H1 (cell line): ENCODE data around the gene TDP1.

ENCODE experiments used
- ATF3 ChIP-seq: IDR thresholded peaks from 2 replicates; pipeline ENCODE4 v1.6.1; 2011; ENCODE audit warnings: low read depth, mild to moderate bottlenecking, low read length; ENCODE audit not compliant: insufficient read depth
- CBX5 ChIP-seq: fragments of 300-800, 300-1000 bp; sonication (generic); IDR thresholded peaks from 2 replicates; pipeline ENCODE4 v1.7.1; 2016; ENCODE audit warnings: antibody characterized with exemption, low read length, low read depth
- CBX8 ChIP-seq: fragments of 300-800, 300-1000 bp; sonication (generic); IDR thresholded peaks from 2 replicates; pipeline ENCODE4 v1.7.1; 2016; ENCODE audit warnings: low read depth, low read length, borderline replicate concordance
- CTCF ChIP-seq, 3 experiments: IDR thresholded peaks; 1 replicate in 2 of 3; 2 replicates in 1 of 3; pipeline versions ENCODE4 v1.5.1 to v1.6.1; 2011; ENCODE audit warnings: low read length in 3 of 3, mild to moderate bottlenecking in 3 of 3, inconsistent platforms in 2 of 3, low read depth in 1 of 3, moderate library complexity in 1 of 3; ENCODE audit not compliant: insufficient read depth in 1 of 3; ENCODE audit errors: control extremely low read depth in 1 of 3
- EZH2 ChIP-seq: fragments of 200-600 bp; sonication (generic); IDR thresholded peaks from 2 replicates; pipeline ENCODE4 v1.7.1; 2012; ENCODE audit warnings: low read depth, mild to moderate bottlenecking, moderate library complexity, low read length, inconsistent platforms; ENCODE audit not compliant: severe bottlenecking
- HDAC2 ChIP-seq, 2 experiments: fragments of 300-600 bp in 1 of 2; sonication (generic) in 1 of 2; IDR thresholded peaks; 2 replicates each; pipeline ENCODE4 v1.6.1; 2011 to 2012; ENCODE audit warnings: low read depth in 2 of 2, low read length in 2 of 2, mild to moderate bottlenecking in 2 of 2, moderate library complexity in 2 of 2, borderline replicate concordance in 1 of 2, inconsistent platforms in 1 of 2
- MAFK ChIP-seq: IDR thresholded peaks from 2 replicates; pipeline ENCODE4 v1.6.1; 2012; ENCODE audit warnings: low read depth, mild to moderate bottlenecking, improper control_type of control experiment, low read length
- NRF1 ChIP-seq: IDR thresholded peaks from 2 replicates; pipeline ENCODE4 v1.6.1; 2011; ENCODE audit warnings: mild to moderate bottlenecking, low read depth, low read length, improper control_type of control experiment
- POLR2A ChIP-seq, 2 experiments: IDR thresholded peaks; 1 replicate in 1 of 2; 2 replicates in 1 of 2; pipeline ENCODE4 v1.6.1; 2011; ENCODE audit warnings: low read depth in 2 of 2, low read length in 2 of 2, mild to moderate bottlenecking in 2 of 2; ENCODE audit errors: control extremely low read depth in 1 of 2
- RNF2 ChIP-seq: fragments of 200-900, 300-1000 bp; sonication (generic); IDR thresholded peaks from 2 replicates; pipeline ENCODE4 v1.7.1; 2016; ENCODE audit warnings: borderline replicate concordance, low read depth, mild to moderate bottlenecking, antibody characterized with exemption, low read length; ENCODE audit not compliant: poor library complexity, severe bottlenecking; ENCODE audit errors: missing control alignments

GRCh38 chr14:90093942-90094595, 138.3 kb downstream of the TDP1 start:
- TF ChIP-seq CBX5, result no peak
- TF ChIP-seq CTCF (IDR thresholded peaks at IDR 0.05; ENCODE audit: control extremely low read depth in 1 of 3, insufficient read depth in 1 of 3, low read depth in 1 of 3, low read length in 3 of 3), result no peak
- no peak for TF ChIP-seq RNF2
- TF ChIP-seq EZH2, result no peak
- TF ChIP-seq POLR2A (IDR thresholded peaks at IDR 0.05; ENCODE audit: control extremely low read depth in 1 of 2, low read depth in 2 of 2, low read length in 2 of 2), result no peak
- no peak for TF ChIP-seq HDAC2 (IDR thresholded peaks at IDR 0.05; ENCODE audit: borderline replicate concordance in 1 of 2, low read depth in 2 of 2, low read length in 2 of 2)
- no peak for TF ChIP-seq CBX8
- TF ChIP-seq ATF3, result no peak
- no peak for TF ChIP-seq NRF1
- no peak for TF ChIP-seq MAFK
